Measurements from ENCODE around the gene GARRE1.
"Not testable (repeated sequence)": the region's sequence is repeated elsewhere in the genome, so short reads cannot be mapped to it uniquely, and the experiment has no call there.

Gene GARRE1

DNA sequence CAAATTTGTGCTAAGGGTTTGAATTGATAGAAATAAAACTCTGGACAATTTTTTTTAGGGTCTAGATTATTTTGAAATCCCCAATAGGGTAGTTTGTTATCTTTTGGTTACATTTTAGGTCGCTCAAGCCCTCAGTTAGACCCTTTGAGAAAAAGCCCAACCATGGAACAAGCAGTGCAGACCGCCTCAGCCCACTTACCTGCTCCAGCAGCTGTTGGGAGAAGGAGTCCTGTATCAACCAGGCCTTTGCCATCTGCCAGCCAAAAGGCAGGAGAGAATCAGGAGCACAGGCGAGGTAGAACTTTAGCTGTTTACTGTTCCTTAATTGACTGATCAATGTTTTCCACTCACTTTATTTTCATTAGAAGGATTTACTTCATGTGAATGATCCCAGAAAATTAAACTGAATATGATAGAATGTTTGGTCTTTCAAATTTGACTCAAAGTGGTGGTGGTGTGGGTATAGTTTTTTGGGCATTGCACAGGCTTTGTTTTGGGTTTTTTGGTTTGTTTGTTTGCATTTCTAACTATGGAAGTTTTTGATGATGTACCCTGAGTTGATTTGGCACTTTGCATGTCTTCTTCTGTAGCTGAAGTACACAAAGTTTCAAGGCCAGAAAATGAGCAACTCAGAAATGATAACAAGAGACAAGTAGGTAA lies 39.2 kb upstream of the GARRE1 start:
- Mint-ChIP-seq H3K4me1 (peaks cover 6% of the 10 kb centered on the region), H3K4me3 (no peak overlapping the region), H3K9me3 (no peaks in the 10 kb centered on the region), H3K27me3 (ENCODE audit: low read depth) (no peaks in the 10 kb centered on the region), H3K36me3 (ENCODE audit: low read depth) (peaks cover 60% of the 10 kb centered on the region), H3K27ac (no peak overlapping the region)
- TF ChIP-seq CTCF (IDR thresholded peaks at IDR 0.05; ENCODE audit: unreplicated experiment in 3 of 3) = no peak

- Mint-ChIP-seq H3K27ac (no peak overlapping the region), H3K9me3 (no peaks in the 10 kb centered on the region), H3K4me3 (no peak overlapping the region), H3K36me3 (ENCODE audit: low read depth) (peaks cover 62% of the 10 kb centered on the region), H3K4me1 (peaks cover 6% of the 10 kb centered on the region), H3K27me3 (ENCODE audit: low read depth) (no peaks in the 10 kb centered on the region)
- TF ChIP-seq CTCF (IDR thresholded peaks at IDR 0.05; ENCODE audit: unreplicated experiment in 3 of 3) = no peak
These were observed 38.7 kb upstream of the GARRE1 start for GRCh38 chr19:34215666-34216038.

DNA sequence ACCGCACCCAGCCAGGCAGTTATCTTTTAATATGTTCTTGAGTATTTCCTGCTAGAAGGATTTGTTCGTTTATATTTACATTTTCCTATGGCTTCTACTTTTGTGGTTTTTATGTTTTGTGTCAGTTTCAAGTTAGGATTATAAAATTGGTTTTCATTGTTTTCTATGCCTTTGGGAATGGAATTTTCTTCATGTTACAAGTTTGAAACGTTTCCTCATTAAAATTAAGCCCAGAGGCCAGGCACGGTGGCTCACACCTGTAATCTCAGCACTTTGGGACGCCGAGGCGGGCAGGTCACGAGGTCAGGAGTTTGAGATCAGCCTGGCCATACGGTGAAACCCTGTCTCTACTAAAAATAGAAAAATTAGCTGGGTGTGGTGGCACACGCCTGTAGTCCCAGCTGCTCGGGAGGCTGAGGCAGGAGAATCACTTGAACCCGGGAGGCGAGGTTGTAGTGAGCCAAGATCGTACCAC lies 37.6 kb upstream of the GARRE1 start:
- not testable (repeated sequence) for H3K9me3 Mint-ChIP-seq; H3K27me3 Mint-ChIP-seq (ENCODE audit: low read depth); H3K27ac Mint-ChIP-seq; H3K4me3 Mint-ChIP-seq; H3K4me1 Mint-ChIP-seq
- peaks cover 64% of the 10 kb centered on the region for H3K36me3 Mint-ChIP-seq (ENCODE audit: low read depth)

DNA sequence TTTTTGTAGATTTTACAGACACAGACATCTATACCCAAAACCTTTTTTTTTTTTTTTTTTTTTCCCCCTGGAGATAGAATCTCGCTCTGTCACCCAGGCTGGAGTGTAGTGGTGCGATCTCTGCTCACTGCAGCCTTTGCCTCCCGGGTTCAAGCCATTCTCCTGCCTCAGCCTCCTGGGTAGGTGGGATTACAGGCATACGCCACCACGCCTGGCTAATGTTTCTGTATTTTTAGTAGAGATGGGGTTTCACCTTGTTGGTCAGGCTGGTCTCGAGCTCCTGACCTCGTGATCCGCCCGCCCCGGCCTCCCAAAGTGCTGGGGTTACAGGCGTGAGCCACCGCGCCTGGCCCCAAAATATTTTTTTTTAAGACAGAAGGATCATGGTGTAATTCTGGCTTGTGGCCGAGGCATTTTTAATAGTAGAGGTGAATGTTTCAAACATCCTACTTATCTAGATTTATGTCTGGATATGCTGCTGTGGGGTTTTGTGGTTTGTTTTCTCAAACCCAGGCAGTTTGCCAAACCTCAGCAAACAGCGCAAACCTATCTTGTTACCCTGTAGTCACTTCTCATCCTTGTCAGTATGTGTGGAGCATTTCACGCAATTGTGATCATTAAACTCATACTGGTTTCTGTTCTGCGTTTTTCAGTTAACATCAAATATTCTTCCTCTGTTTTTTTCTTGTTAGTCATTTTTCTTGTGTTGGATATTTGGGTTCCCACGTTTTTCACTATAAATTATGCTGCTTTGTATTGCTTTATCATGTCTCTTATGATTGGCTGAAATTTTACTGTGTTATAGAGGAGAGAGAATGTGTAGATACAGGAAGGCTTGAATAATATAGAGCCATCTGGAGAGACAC lies 36.2 kb upstream of the GARRE1 start:
- Mint-ChIP-seq H3K27me3 (ENCODE audit: low read depth) (no peaks in the 10 kb centered on the region), H3K4me3 (peak overlapping the region in 1 of 3 experiments; percentile 2), H3K4me1 (peaks cover 6% of the 10 kb centered on the region), H3K9me3 (no peaks in the 10 kb centered on the region), H3K36me3 (ENCODE audit: low read depth) (peaks cover 72% of the 10 kb centered on the region), H3K27ac (peak overlapping the region; percentile 37 to 79 (median 75))
- no peak for TF ChIP-seq CTCF (IDR thresholded peaks at IDR 0.05; ENCODE audit: unreplicated experiment in 3 of 3)

DNA sequence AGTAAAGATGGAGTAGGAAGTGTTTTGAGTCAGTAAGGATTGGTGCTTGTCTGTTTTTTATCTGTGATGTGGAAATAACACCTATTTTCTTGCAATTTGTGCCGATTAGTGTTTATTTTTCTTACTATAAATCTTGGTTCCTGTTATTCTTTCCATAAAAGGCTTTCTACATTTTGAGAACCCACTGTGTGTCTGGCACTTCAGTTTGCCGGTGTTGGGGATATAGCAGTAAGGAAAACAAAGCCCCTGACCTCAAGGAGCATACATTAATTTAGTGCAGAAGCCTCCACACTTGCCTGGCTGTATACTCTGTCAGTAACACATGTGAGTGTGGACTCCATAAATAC lies 35.6 kb upstream of the GARRE1 start:
- Mint-ChIP-seq H3K4me3 (no peak overlapping the region), H3K27ac (peak overlapping the region; percentile 37 to 79 (median 75)), H3K9me3 (no peaks in the 10 kb centered on the region), H3K36me3 (ENCODE audit: low read depth) (peaks cover 78% of the 10 kb centered on the region), H3K27me3 (ENCODE audit: low read depth) (no peaks in the 10 kb centered on the region), H3K4me1 (peaks cover 6% of the 10 kb centered on the region)
- no peak for TF ChIP-seq CTCF (IDR thresholded peaks at IDR 0.05; ENCODE audit: unreplicated experiment in 3 of 3)

GRCh38 chr19:34220472-34221063 lies 33.8 kb upstream of the GARRE1 start:
- Mint-ChIP-seq H3K27ac (no peak overlapping the region), H3K36me3 (ENCODE audit: low read depth) (peaks cover 81% of the 10 kb centered on the region), H3K9me3 (no peaks in the 10 kb centered on the region), H3K4me3 (no peak overlapping the region), H3K4me1 (peaks cover 6% of the 10 kb centered on the region), H3K27me3 (ENCODE audit: low read depth) (no peaks in the 10 kb centered on the region)
- TF ChIP-seq CTCF (IDR thresholded peaks at IDR 0.05; ENCODE audit: unreplicated experiment in 3 of 3) = peak; percentile 62 to 68 (median 64)
